HepG2 (cell line): ENCODE results near the gene PARP16. TPM values are rescaled to one million over a fixed set of nuclear protein-coding genes. Genes with fewer than 3 reads are reported as not detected.

Experiments
- DPF2 ChIP-seq: sonication (generic); formaldehyde crosslinking; IDR thresholded peaks from 2 replicates; pipeline ENCODE4 v1.4.0; 2020; ENCODE audit warnings: mild to moderate bottlenecking, low read depth, missing genetic modification reagents, borderline replicate concordance
- FOSL1 ChIP-seq: sonication (generic); formaldehyde crosslinking; IDR thresholded peaks from 2 replicates; pipeline ENCODE4 v1.9.0; 2021; ENCODE audit warnings: missing genetic modification reagents, borderline replicate concordance
- GABPB1 ChIP-seq: IDR thresholded peaks from 2 replicates; pipeline ENCODE4 v1.6.1; 2016; ENCODE audit warnings: mild to moderate bottlenecking, missing genetic modification reagents, moderate library complexity, missing compliant biosample characterization
- HDAC2 ChIP-seq: sonication (generic); formaldehyde crosslinking; IDR thresholded peaks from 2 replicates; pipeline ENCODE4 v1.4.0; 2020; ENCODE audit warnings: missing genetic modification reagents
- HDAC6 ChIP-seq: fragments of 200-600 bp; sonication (generic); IDR thresholded peaks from 2 replicates; pipeline ENCODE4 v1.7.0; 2017; ENCODE audit warnings: mild to moderate bottlenecking, antibody characterized with exemption, low read length, low read depth
- ISL2 ChIP-seq: sonication (generic); formaldehyde crosslinking; IDR thresholded peaks from 2 replicates; pipeline ENCODE4 v1.5.0; 2020; ENCODE audit warnings: missing genetic modification reagents
- KAT8 ChIP-seq: IDR thresholded peaks from 2 replicates; pipeline ENCODE4 v1.6.1; 2016; ENCODE audit warnings: missing genetic modification reagents, missing compliant biosample characterization
- MZF1 ChIP-seq: sonication (generic); formaldehyde crosslinking; IDR thresholded peaks from 2 replicates; pipeline ENCODE4 v1.8.1; 2023; ENCODE audit warnings: mild to moderate bottlenecking, missing genetic modification reagents, borderline replicate concordance
- RAD21 ChIP-seq: fragments of 450-650 bp; formaldehyde crosslinking; IDR thresholded peaks from 2 replicates; pipeline ENCODE4 v1.5.0; 2020; ENCODE audit warnings: mild to moderate bottlenecking
- REPIN1 ChIP-seq: sonication (generic); formaldehyde crosslinking; IDR thresholded peaks from 2 replicates; pipeline ENCODE4 v1.8.0; 2022; ENCODE audit warnings: missing genetic modification reagents, low read depth, mild to moderate bottlenecking, borderline replicate concordance
- SMAD9 ChIP-seq: sonication (generic); formaldehyde crosslinking; IDR thresholded peaks from 2 replicates; pipeline ENCODE4 v1.5.1; 2020; ENCODE audit warnings: mild to moderate bottlenecking, missing genetic modification reagents
- TCF12 ChIP-seq, 2 experiments: fragments of 450-650 bp in 1 of 2; sonication (generic) in 1 of 2; formaldehyde crosslinking in 1 of 2; IDR thresholded peaks; 2 replicates each; pipeline versions ENCODE4 v1.6.1 to v1.8.0; 2017 to 2022; ENCODE audit warnings: antibody characterized with exemption in 1 of 2, mild to moderate bottlenecking in 1 of 2, missing genetic modification reagents in 1 of 2, moderate library complexity in 1 of 2
- ZNF143 ChIP-seq: sonication (generic); formaldehyde crosslinking; IDR thresholded peaks from 2 replicates; pipeline ENCODE4 v1.4.0; 2020; ENCODE audit warnings: missing genetic modification reagents
- ZNF225 ChIP-seq: sonication (generic); formaldehyde crosslinking; IDR thresholded peaks from 2 replicates; pipeline ENCODE4 v1.4.0; 2020; ENCODE audit warnings: mild to moderate bottlenecking, missing genetic modification reagents
- ZNF292 ChIP-seq: sonication (generic); formaldehyde crosslinking; IDR thresholded peaks from 2 replicates; pipeline ENCODE4 v1.8.1; 2022; ENCODE audit warnings: mild to moderate bottlenecking, low read depth, missing genetic modification reagents, borderline replicate concordance
- ZNF30 ChIP-seq: sonication (generic); formaldehyde crosslinking; IDR thresholded peaks from 2 replicates; pipeline ENCODE4 v1.5.0; 2020; ENCODE audit warnings: mild to moderate bottlenecking, missing genetic modification reagents
- polyA plus RNA-seq, 8 experiments: library from polyadenylated mRNA; depleted of rRNA in 3 of 8; stranded (reverse) in 7 of 8; unstranded in 1 of 8; fragments of >200 nt; fragmentation: Illumina TruSeq in 4 of 8; extraction: Trizol in 4 of 8; gene quantifications; 2 replicates each; pipeline versions ENCODE4 v1.2.1 to v1.2.3, GENCODE V29; 2011 to 2016; ENCODE audit warnings: low read depth in 4 of 8, missing spikeins in 1 of 8, mixed read lengths in 1 of 8; ENCODE audit not compliant: insufficient read depth in 1 of 8
- total RNA-seq, 5 experiments: library from RNA; depleted of rRNA; stranded (reverse); fragments of >200 nt; fragmentation: Illumina TruSeq; extraction: Trizol; gene quantifications; 2 replicates each; pipeline ENCODE4 v1.2.3, GENCODE V29; 2016; ENCODE audit warnings: low read depth in 1 of 5
- TF ChIP-seq, protein P1 (sequence below): sonication (generic); formaldehyde crosslinking; IDR thresholded peaks from 2 replicates; pipeline ENCODE4 v1.5.0; 2020; ENCODE audit warnings: mild to moderate bottlenecking, missing genetic modification reagents
- TF ChIP-seq, protein P2 (sequence below): sonication (generic); formaldehyde crosslinking; IDR thresholded peaks from 2 replicates; pipeline ENCODE4 v1.4.0; 2020; ENCODE audit warnings: missing genetic modification reagents, borderline replicate concordance
- TF ChIP-seq, protein P3 (sequence below): sonication (generic); formaldehyde crosslinking; IDR thresholded peaks from 2 replicates; pipeline ENCODE4 v1.4.0; 2020; ENCODE audit warnings: mild to moderate bottlenecking, missing genetic modification reagents, borderline replicate concordance

PARP16 gene
- total and polyA plus RNA-seq, 2 of the 13 experiments (the other 11 are each of a cell fraction or from before 2014, with no cell fraction given) = 6.8 to 7.6 TPM

DNA sequence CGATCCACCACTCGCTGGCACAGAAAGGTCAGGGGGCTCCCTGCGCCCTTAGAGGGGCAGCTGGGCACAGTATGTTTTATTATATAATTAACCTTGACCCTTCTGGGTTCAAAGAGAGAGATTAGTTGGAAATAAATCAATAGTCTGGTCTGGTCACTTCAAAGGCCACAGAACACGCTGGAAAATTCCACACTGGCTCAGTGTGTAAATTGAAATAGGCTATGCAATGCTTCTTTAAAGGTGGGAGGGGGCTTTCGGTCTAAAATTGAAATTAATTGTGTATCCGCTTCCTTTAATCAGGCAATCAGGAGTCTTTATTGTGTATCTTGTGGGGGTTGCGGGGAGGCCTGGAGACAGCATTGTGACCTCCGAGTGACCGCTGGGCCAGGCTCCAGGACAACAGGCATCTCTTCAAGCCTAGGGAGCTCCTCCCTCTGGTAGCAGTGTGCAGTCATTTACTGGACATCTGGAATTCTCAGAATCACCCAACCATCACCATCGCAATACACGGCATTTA, 25.8 kb upstream of the PARP16 start (continued):
- TF ChIP-seq HDAC6 = no peak
- no peak for TF ChIP-seq DPF2
- TF ChIP-seq, protein P1, sequence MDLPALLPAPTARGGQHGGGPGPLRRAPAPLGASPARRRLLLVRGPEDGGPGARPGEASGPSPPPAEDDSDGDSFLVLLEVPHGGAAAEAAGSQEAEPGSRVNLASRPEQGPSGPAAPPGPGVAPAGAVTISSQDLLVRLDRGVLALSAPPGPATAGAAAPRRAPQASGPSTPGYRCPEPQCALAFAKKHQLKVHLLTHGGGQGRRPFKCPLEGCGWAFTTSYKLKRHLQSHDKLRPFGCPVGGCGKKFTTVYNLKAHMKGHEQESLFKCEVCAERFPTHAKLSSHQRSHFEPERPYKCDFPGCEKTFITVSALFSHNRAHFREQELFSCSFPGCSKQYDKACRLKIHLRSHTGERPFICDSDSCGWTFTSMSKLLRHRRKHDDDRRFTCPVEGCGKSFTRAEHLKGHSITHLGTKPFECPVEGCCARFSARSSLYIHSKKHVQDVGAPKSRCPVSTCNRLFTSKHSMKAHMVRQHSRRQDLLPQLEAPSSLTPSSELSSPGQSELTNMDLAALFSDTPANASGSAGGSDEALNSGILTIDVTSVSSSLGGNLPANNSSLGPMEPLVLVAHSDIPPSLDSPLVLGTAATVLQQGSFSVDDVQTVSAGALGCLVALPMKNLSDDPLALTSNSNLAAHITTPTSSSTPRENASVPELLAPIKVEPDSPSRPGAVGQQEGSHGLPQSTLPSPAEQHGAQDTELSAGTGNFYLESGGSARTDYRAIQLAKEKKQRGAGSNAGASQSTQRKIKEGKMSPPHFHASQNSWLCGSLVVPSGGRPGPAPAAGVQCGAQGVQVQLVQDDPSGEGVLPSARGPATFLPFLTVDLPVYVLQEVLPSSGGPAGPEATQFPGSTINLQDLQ = no peak
- TF ChIP-seq KAT8 (CRISPR knock-in tag) = no peak
- TF ChIP-seq ZNF225 (CRISPR knock-in tag) = no peak
- TF ChIP-seq MZF1 (CRISPR knock-in tag) = no peak
- no peak for TF ChIP-seq FOSL1
- peak; percentile 71; the same call in 1 of the 2 replicates for TF ChIP-seq ISL2 (CRISPR knock-in tag)
- no peak for TF ChIP-seq REPIN1 (CRISPR knock-in tag)
- TF ChIP-seq ZNF30 (CRISPR knock-in tag) = no peak
- TF ChIP-seq RAD21 = no peak
- no peak for TF ChIP-seq ZNF143 (CRISPR knock-in tag)
- TF ChIP-seq GABPB1 (CRISPR knock-in tag) = no peak
- TF ChIP-seq, protein P2, sequence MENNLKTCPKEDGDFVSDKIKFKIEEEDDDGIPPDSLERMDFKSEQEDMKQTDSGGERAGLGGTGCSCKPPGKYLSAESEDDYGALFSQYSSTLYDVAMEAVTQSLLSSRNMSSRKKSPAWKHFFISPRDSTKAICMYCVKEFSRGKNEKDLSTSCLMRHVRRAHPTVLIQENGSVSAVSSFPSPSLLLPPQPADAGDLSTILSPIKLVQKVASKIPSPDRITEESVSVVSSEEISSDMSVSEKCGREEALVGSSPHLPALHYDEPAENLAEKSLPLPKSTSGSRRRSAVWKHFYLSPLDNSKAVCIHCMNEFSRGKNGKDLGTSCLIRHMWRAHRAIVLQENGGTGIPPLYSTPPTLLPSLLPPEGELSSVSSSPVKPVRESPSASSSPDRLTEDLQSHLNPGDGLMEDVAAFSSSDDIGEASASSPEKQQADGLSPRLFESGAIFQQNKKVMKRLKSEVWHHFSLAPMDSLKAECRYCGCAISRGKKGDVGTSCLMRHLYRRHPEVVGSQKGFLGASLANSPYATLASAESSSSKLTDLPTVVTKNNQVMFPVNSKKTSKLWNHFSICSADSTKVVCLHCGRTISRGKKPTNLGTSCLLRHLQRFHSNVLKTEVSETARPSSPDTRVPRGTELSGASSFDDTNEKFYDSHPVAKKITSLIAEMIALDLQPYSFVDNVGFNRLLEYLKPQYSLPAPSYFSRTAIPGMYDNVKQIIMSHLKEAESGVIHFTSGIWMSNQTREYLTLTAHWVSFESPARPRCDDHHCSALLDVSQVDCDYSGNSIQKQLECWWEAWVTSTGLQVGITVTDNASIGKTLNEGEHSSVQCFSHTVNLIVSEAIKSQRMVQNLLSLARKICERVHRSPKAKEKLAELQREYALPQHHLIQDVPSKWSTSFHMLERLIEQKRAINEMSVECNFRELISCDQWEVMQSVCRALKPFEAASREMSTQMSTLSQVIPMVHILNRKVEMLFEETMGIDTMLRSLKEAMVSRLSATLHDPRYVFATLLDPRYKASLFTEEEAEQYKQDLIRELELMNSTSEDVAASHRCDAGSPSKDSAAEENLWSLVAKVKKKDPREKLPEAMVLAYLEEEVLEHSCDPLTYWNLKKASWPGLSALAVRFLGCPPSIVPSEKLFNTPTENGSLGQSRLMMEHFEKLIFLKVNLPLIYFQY (CRISPR knock-in tag) = no peak
- no peak for TF ChIP-seq ZNF292 (CRISPR knock-in tag)
- TF ChIP-seq HDAC2 = peak; percentile 50
- no peak for TF ChIP-seq SMAD9 (CRISPR knock-in tag)
- TF ChIP-seq TCF12 (IDR thresholded peaks at IDR 0.05) = no peak
- 0 out of 2 replicates have a peak, but pooled peaks have one; percentile 37 for TF ChIP-seq TCF12 (CRISPR knock-in tag; IDR thresholded peaks at IDR 0.05)
- TF ChIP-seq, protein P3, sequence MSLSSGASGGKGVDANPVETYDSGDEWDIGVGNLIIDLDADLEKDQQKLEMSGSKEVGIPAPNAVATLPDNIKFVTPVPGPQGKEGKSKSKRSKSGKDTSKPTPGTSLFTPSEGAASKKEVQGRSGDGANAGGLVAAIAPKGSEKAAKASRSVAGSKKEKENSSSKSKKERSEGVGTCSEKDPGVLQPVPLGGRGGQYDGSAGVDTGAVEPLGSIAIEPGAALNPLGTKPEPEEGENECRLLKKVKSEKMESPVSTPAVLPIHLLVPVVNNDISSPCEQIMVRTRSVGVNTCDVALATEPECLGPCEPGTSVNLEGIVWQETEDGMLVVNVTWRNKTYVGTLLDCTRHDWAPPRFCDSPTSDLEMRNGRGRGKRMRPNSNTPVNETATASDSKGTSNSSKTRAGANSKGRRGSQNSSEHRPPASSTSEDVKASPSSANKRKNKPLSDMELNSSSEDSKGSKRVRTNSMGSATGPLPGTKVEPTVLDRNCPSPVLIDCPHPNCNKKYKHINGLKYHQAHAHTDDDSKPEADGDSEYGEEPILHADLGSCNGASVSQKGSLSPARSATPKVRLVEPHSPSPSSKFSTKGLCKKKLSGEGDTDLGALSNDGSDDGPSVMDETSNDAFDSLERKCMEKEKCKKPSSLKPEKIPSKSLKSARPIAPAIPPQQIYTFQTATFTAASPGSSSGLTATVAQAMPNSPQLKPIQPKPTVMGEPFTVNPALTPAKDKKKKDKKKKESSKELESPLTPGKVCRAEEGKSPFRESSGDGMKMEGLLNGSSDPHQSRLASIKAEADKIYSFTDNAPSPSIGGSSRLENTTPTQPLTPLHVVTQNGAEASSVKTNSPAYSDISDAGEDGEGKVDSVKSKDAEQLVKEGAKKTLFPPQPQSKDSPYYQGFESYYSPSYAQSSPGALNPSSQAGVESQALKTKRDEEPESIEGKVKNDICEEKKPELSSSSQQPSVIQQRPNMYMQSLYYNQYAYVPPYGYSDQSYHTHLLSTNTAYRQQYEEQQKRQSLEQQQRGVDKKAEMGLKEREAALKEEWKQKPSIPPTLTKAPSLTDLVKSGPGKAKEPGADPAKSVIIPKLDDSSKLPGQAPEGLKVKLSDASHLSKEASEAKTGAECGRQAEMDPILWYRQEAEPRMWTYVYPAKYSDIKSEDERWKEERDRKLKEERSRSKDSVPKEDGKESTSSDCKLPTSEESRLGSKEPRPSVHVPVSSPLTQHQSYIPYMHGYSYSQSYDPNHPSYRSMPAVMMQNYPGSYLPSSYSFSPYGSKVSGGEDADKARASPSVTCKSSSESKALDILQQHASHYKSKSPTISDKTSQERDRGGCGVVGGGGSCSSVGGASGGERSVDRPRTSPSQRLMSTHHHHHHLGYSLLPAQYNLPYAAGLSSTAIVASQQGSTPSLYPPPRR (CRISPR knock-in tag) = peak; percentile 63; the same call in 1 of the 2 replicates
